HL-60 (cell line): ENCODE data around the gene SNAI3.

Experiments used
- DNase-seq, 2 experiments: peaks; one replicate each; pipeline ENCODE4 v3.0.0-alpha.2; 2010 to 2020; ENCODE audit warnings: low read depth in 1 of 2, low spot score in 1 of 2
- H3K27ac ChIP-seq: fragments of 250-450 bp; sonication (Bioruptor Pico); replicated peaks from 2 replicates; pipeline ENCODE4 v1.5.1; 2020; ENCODE audit warnings: mild to moderate bottlenecking, moderate library complexity
- H3K27me3 ChIP-seq: fragments of 250-450 bp; sonication (Bioruptor Pico); 2 replicates; pipeline ENCODE4 v1.5.1; 2021; ENCODE audit warnings: mild to moderate bottlenecking, moderate library complexity; ENCODE audit not compliant: insufficient read depth, poor library complexity, severe bottlenecking
- H3K4me3 ChIP-seq: replicated peaks from 2 replicates; pipeline ENCODE4 v1.5.1; 2011; ENCODE audit warnings: mild to moderate bottlenecking, control low read depth, low read length; ENCODE audit not compliant: insufficient read depth
- CTCF ChIP-seq: IDR thresholded peaks from one replicate; pipeline ENCODE4 v1.5.1; 2011; ENCODE audit warnings: low read length, control low read depth, inconsistent platforms; ENCODE audit not compliant: insufficient read depth
- GABPA ChIP-seq: IDR thresholded peaks from 2 replicates; pipeline ENCODE4 v1.6.1; 2012; ENCODE audit warnings: low read depth
- POLR2AphosphoS5 ChIP-seq: IDR thresholded peaks from 2 replicates; pipeline ENCODE4 v1.6.1; 2012; ENCODE audit warnings: low read depth
- REST ChIP-seq: IDR thresholded peaks from 2 replicates; pipeline ENCODE4 v1.6.1; 2012; ENCODE audit warnings: low read depth; ENCODE audit not compliant: insufficient replicate concordance
- SPI1 ChIP-seq: IDR thresholded peaks from 2 replicates; pipeline ENCODE4 v1.6.1; 2012; ENCODE audit warnings: low read depth, mild to moderate bottlenecking, borderline replicate concordance

Gene SNAI3

GRCh38 chr16:88655733-88656281 is 30.5 kb downstream of the SNAI3 start:
- no peak for DNase-seq
- H3K27me3 ChIP-seq: no peaks in the 10 kb centered on the region
- no peak overlapping the region for H3K27ac ChIP-seq
- H3K4me3 ChIP-seq: no peak overlapping the region
- TF ChIP-seq CTCF: no peak

GRCh38 chr16:88655053-88655732 is 31.1 kb downstream of the SNAI3 start:
- no peak overlapping the region for H3K4me3 ChIP-seq
- no peak for DNase-seq
- H3K27me3 ChIP-seq: no peaks in the 10 kb centered on the region
- TF ChIP-seq GABPA: no peak
- no peak for TF ChIP-seq REST
- no peak for TF ChIP-seq CTCF
- TF ChIP-seq SPI1: no peak
- TF ChIP-seq POLR2AphosphoS5: no peak
- H3K27ac ChIP-seq: no peak overlapping the region

GRCh38 chr16:88654363-88655052 is 31.8 kb downstream of the SNAI3 start:
- Histone ChIP-seq H3K4me3 (no peak overlapping the region), H3K27ac (no peak overlapping the region), H3K27me3 (no peaks in the 10 kb centered on the region)
- no peak for DNase-seq
- TF ChIP-seq REST (no peak), GABPA (no peak), CTCF (no peak), POLR2AphosphoS5 (no peak), SPI1 (no peak)
